HL-60/S4 (cell line): ENCODE results near the gene NTPCR.

Experiments
- in situ Hi-C: fragments of 300-500 bp; cut with MboI; formaldehyde crosslinking; loops from 2 replicates; pipeline ENCODE4 v1.14.3; 2022; ENCODE audit warnings: low sequenced_read_pairs

Gene NTPCR

GRCh38 chr1:233005156-233005555, 54.7 kb downstream of the NTPCR start:
- in situ Hi-C loops = no loop called here

DNA sequence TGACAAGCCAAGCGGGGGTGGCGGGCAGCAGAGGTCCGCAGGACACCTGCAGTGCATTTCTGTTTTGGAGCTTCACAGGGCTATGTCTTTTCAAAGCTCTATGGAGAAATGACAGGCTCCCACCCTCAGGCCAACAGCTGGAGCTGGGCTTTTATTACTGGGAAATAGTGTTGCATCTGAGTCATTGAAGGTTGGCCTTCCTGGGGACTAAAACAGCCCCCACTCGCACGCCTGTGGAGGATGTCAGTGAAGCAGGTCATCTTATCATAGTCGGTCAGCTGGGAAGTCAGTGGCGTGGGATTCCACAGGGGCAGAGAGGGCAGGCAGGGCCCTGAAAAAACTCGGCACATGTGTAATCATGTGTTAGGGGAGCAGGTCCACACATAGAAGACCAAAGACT, 55.3 kb downstream of the NTPCR start:
- in situ Hi-C loops = no loop called here

DNA sequence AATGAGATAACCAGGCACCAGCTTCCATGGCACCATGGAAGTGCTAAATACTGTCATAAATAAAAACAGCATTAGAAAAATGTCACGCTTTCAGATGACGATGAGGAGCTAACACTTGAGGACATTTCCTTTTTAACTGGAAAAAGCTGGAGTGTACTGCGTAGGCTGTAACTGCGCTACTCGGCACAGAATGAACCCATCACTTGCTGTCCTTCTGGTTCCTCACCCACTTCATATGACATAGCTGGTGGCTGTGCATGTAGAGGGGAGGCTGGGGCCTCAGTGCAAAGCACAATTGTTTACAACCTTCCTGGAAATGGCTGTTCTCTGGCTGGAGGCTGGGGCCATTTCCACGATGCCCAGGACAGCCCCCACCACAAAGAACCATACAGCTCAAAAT, 55.7 kb downstream of the NTPCR start:
- in situ Hi-C loops = no loop called here

GRCh38 chr1:233006541-233006973, 56.1 kb downstream of the NTPCR start:
- in situ Hi-C loops = no loop called here

- in situ Hi-C loops = no loop called here
Observed at GRCh38 chr1:233010146-233010545, 59.7 kb downstream of the NTPCR start.

- in situ Hi-C loops = no loop called here
Observed at GRCh38 chr1:233012021-233012420, 61.6 kb downstream of the NTPCR start.

DNA sequence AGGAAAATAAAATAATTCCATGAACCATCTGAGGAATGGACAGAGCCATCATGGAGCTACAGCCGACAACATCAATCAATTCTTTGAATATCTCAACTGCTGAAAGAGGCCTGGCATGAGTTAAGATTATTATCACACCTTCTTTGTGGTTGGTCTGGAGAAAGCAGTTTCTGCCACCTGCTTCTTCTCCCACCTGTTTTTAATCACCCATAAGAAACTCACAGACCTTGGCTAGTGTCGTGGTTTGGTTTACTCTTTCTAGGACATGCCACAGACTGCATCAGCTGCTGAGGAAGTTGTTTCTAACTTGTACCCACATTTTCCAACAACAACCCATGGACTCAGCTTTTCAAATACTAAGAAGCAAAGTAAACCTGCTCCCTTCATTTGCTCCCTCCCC, 65.6 kb downstream of the NTPCR start:
- in situ Hi-C loops = no loop called here

- in situ Hi-C loops = no loop called here
Observed at GRCh38 chr1:233016798-233017197, 66.4 kb downstream of the NTPCR start.

GRCh38 chr1:233019083-233019482, 68.7 kb downstream of the NTPCR start:
- in situ Hi-C loops = no loop called here

GRCh38 chr1:233019778-233020325, 69.4 kb downstream of the NTPCR start:
- in situ Hi-C loops = no loop called here

- in situ Hi-C loops = no loop called here
Observed at GRCh38 chr1:233020426-233020825, 70.0 kb downstream of the NTPCR start.

DNA sequence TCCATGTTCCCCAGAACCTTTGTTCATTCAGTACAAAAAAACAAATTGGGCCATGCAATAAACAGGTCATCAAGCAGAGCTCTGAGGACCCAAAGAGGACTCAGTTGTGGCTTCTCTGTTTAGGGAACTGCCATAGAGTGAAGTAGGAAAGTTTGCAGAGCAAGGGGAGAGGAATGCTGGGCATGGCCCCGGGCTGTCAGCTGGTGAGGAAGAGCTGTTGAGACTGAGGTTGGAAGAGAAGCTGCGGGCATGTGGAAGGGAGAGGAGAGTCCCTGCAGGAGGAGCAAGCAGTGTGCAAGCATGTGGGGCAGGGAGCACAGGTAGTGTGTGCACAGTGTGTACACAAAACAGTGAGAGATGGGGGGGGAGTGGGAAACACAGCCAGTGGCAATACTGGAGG, 71.8 kb downstream of the NTPCR start:
- in situ Hi-C loops = no loop called here

DNA sequence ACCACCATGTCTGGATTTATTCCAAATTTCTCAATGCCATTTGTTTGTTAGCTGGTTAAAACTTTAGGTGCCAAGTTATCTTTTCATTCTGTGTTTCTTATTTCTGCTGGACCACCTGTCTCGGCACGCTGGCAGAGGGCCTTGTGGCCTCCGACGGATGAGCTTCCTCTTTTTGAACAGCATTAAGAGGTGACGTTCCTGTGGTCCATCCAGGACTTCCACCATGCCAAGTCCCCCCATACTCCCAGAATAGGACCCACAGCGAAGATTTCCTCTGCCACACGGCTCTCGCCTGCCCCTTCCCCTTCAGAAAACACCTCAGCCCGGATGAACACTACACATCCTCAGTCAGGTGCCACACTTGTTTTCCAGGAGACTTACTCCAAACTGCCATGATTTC, 73.8 kb downstream of the NTPCR start:
- in situ Hi-C loops = no loop called here

DNA sequence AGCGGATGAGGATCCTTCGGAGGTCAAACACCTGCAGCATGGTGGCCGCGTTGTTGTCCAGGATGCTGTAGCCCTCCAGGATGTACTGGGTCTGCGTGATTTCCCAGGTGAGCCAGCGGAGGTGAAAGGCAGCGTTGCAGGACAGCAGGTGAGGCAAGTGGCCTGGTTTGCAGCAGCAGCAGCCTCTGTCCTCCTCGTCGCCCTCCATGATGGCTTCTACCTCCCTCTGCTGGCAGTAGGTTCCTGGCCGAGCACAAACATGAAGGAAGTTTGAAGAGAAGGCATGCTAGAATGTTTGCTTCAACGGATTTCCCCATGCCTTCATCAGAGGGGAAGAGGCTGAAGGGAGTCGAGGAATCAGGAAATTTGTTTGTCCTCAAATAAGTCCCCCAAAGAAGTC, 74.7 kb downstream of the NTPCR start:
- in situ Hi-C loops = no loop called here

- in situ Hi-C loops = no loop called here
Observed at GRCh38 chr1:233025567-233025966, 75.2 kb downstream of the NTPCR start.

DNA sequence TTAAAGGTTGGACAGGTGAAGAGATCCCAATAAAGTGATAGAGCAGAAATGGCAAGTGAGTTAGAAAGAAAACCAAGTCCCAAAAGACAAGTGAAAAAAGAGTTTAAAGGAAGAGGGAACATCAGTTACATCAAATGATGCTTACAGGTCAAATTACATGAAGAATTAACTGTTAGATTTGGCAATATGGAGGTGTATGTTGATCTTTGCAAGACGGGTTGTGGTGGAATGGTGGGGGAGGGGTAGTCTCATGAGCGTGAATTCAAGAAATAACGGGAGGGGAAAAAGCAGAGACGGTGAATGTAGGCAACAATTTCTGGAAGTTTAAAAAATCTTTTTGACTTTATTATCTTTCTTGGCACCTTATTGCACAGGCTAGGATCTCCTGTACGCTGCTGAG, 76.6 kb downstream of the NTPCR start:
- in situ Hi-C loops = no loop called here

DNA sequence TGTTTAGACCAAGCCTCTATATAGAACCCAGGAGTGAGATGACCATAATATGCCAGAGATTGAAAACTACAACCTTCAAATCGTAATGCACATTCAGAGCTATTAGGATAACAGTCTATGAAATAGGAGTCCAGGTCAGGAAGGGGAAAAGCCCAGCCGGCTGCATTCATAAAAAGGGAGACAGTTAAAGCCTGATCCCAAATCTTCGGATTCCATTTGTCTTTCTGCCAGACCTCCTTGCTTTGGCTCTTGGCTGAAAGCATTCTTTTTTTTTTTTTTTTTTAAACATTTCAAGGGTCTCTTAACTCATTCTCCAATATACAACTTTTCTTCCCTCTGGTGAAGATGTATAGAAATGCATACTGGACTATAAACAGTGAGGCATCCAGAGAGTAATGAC, 81.1 kb downstream of the NTPCR start:
- in situ Hi-C loops = no loop called here

DNA sequence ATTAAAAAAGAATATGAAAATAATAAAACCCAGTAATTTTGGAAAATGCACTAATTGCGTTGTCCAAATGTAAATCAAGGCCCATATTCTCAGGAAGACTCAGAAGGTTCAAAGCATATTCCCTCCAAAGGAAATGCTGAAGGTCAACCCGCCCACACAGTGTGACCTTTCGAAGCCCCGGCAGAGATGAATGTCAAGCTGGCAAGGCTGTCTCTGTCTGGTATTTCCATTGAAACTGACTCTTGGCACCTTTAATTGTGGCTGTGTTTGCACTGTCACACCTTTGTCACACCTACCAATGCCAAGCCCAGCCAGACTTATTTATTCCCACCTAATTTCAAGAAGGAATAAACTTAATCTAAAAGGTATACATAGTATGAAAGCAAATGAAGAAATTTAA, 82.5 kb downstream of the NTPCR start:
- in situ Hi-C loops = no loop called here

- in situ Hi-C loops = no loop called here
Observed at GRCh38 chr1:233033361-233033760, 83.0 kb downstream of the NTPCR start.
